Diencephalon (tissue), 1 donor: ENCODE results near the gene TSPYL1. TPM values are rescaled to one million over a fixed set of nuclear protein-coding genes. Genes with fewer than 3 reads are reported as not detected.

ENCODE experiments used
- total RNA-seq: library from RNA; depleted of rRNA; stranded (reverse); fragments of >200 nt; gene quantifications from one replicate; pipeline ENCODE4 v1.2.3, GENCODE V29; 2014

Gene TSPYL1
- 176 TPM for total RNA-seq

GRCh38 chr6:116279232-116280160, at the start of gene TSPYL1:
Gene TSPYL1, minus strand, starts transcription at chr6:116279930. Its CDS starts 100 bp downstream, at chr6:116279830.

GRCh38 chr6:116253505-116254296, 26.0 kb downstream of the TSPYL1 start, which contains the start of gene TSPYL4:
Gene TSPYL4, minus strand, starts transcription at chr6:116254075. Its CDS starts 67 bp downstream, at chr6:116254008.

Other genes starting within 250 kb of the TSPYL1 start
- 0.92 TPM for gene FRK, start 219.0 kb downstream of the TSPYL1 start, total RNA-seq
- 6.5 TPM for gene NT5DC1, start 179.1 kb downstream of the TSPYL1 start, total RNA-seq
- not detected for gene COL10A1, start 153.8 kb downstream of the TSPYL1 start, total RNA-seq
- gene TSPYL4, start 25.9 kb downstream of the TSPYL1 start, total RNA-seq: 104 TPM
- 20.1 TPM for gene DSE, start 91.0 kb upstream of the TSPYL1 start, total RNA-seq
- 8.5 TPM for gene CALHM6, start 181.4 kb upstream of the TSPYL1 start, total RNA-seq
- 1.2 TPM for gene CALHM5, start 231.7 kb upstream of the TSPYL1 start, total RNA-seq